ENCODE data around the gene ESX1. TPM values are rescaled to one million over a fixed set of nuclear protein-coding genes. Genes with fewer than 3 reads are reported as not detected.

ESX1 gene
- polyA plus RNA-seq, 1 of the 3 experiments (the other 2 are of a cell fraction): not detected

DNA sequence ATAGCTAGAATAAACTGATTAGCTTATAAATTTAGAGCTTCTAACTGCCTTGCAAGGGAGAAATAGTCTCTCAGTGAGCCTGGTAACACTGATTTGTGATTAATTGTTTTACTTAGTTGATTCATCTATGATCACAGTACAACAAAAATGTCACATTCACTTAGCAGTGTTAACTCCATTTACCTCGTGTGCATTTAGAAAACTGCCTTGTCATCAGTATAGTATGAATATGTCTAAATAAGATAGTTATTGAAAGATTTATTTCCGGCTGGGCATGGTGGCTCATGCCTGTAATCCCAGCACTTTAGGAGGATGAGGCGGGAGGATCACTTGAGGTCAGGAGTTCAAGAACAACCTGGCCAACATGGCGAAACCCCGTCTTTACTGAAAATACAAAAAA is 49.2 kb downstream of the ESX1 start:
- Histone ChIP-seq H3K9me2 (no peaks in the 10 kb centered on the region), H3K4me1 (ENCODE audit: control insufficient read depth in 1 of 2, insufficient read depth in 2 of 2, low read depth in 1 of 2, low read length in 1 of 2) (no peaks in the 10 kb centered on the region), H3K9me3 (no peaks in the 10 kb centered on the region), H3K27me3 (ENCODE audit: insufficient read depth) (no peaks in the 10 kb centered on the region), H3K4me3 (ENCODE audit: low read depth in 2 of 2, low read length in 1 of 2) (no peak overlapping the region), H3F3A (replicated peaks; ENCODE audit: insufficient read depth) (no peaks in the 10 kb centered on the region), H3K79me2 (ENCODE audit: insufficient read depth) (no peaks in the 10 kb centered on the region), H3K36me3 (replicated peaks in 1 of 2; ENCODE audit: control insufficient read depth in 1 of 2, insufficient read depth in 2 of 2, low read length in 1 of 2) (peaks cover 0 to 3% of the 10 kb centered on the region in 2 experiments), H3K4me2 (no peak overlapping the region), H3K27ac (ENCODE audit: low read depth in 2 of 2, low read length in 1 of 2) (no peak overlapping the region), H2AFZ (ENCODE audit: low read depth) (no peak overlapping the region), H3K9ac (no peak overlapping the region), H4K20me1 (ENCODE audit: insufficient read depth) (no peaks in the 10 kb centered on the region)
- ChIA-PET POLR2A (no interaction called here), CTCF (interaction anchor here (1.3 to 3.0 kb wide), 3 partner anchors 10 to 65 kb away, joined by 3 to 21 read pairs (median 7); no protein-coding TSS in a partner anchor)
- DNase-seq: no peak
- WGBS (ENCODE audit: low lambda C conversion rate): 52% methylated on average over 5 of the region's 5 CpGs
- TF ChIP-seq FOXM1 (IDR thresholded peaks at IDR 0.05; ENCODE audit: low read depth) (no peak), TAF1 (IDR thresholded peaks at IDR 0.05; ENCODE audit: borderline replicate concordance, low read depth, low read length) (no peak), NRF1 (IDR thresholded peaks at IDR 0.05; ENCODE audit: low read depth, low read length) (no peak), EZH2phosphoT487 (IDR thresholded peaks at IDR 0.05; ENCODE audit: borderline replicate concordance, low read depth) (no peak), SIN3A (IDR thresholded peaks at IDR 0.05; ENCODE audit: borderline replicate concordance, low read depth, low read length) (no peak), ZBTB33 (IDR thresholded peaks at IDR 0.05; ENCODE audit: borderline replicate concordance, low read depth) (no peak), RFX5 (IDR thresholded peaks at IDR 0.05; ENCODE audit: low read length) (no peak), ELF1 (IDR thresholded peaks at IDR 0.05) (no peak), FOXJ3 (CRISPR knock-in tag; IDR thresholded peaks at IDR 0.05) (no peak), GATA2 (CRISPR knock-in tag; IDR thresholded peaks at IDR 0.05) (no peak), TEAD4 (IDR thresholded peaks at IDR 0.05; ENCODE audit: borderline replicate concordance, insufficient read depth) (no peak), RCOR1 (IDR thresholded peaks at IDR 0.05; ENCODE audit: low read length) (no peak)
- TF ChIP-seq, protein P1, sequence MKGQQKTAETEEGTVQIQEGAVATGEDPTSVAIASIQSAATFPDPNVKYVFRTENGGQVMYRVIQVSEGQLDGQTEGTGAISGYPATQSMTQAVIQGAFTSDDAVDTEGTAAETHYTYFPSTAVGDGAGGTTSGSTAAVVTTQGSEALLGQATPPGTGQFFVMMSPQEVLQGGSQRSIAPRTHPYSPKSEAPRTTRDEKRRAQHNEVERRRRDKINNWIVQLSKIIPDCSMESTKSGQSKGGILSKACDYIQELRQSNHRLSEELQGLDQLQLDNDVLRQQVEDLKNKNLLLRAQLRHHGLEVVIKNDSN (IDR thresholded peaks at IDR 0.05; ENCODE audit: borderline replicate concordance, low read depth): no peak
- TF ChIP-seq, protein P2, sequence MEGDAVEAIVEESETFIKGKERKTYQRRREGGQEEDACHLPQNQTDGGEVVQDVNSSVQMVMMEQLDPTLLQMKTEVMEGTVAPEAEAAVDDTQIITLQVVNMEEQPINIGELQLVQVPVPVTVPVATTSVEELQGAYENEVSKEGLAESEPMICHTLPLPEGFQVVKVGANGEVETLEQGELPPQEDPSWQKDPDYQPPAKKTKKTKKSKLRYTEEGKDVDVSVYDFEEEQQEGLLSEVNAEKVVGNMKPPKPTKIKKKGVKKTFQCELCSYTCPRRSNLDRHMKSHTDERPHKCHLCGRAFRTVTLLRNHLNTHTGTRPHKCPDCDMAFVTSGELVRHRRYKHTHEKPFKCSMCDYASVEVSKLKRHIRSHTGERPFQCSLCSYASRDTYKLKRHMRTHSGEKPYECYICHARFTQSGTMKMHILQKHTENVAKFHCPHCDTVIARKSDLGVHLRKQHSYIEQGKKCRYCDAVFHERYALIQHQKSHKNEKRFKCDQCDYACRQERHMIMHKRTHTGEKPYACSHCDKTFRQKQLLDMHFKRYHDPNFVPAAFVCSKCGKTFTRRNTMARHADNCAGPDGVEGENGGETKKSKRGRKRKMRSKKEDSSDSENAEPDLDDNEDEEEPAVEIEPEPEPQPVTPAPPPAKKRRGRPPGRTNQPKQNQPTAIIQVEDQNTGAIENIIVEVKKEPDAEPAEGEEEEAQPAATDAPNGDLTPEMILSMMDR (IDR thresholded peaks at IDR 0.05): no peak

Other genes starting within 250 kb of the ESX1 start
- gene H2BW1, start 241.2 kb downstream of the ESX1 start, polyA plus RNA-seq (2012; rRNA removed): not detected in 2 replicates
- not detected in 2 replicates for gene H2BW2, start 215.0 kb downstream of the ESX1 start, polyA plus RNA-seq (2012; rRNA removed)
- gene TMSB15C, start 178.7 kb downstream of the ESX1 start, polyA plus RNA-seq (2012; rRNA removed): 2.9 and 4.4 TPM in 2 replicates
- 5.9 and 7.5 TPM in 2 replicates for gene ZCCHC18, start 142.4 kb downstream of the ESX1 start, polyA plus RNA-seq (2012; rRNA removed)
- 5.6 and 5.9 TPM in 2 replicates for gene SLC25A53, start 97.9 kb downstream of the ESX1 start, polyA plus RNA-seq (2012; rRNA removed)
- 2.2 and 3.2 TPM in 2 replicates for gene FAM199X, start 88.5 kb downstream of the ESX1 start, polyA plus RNA-seq (2012; rRNA removed)

Measured in SK-N-SH (cell line).